OCI-LY1 (cell line): ENCODE results near the gene IFT57.

ENCODE experiments used
- CTCF ChIP-seq: fragments of 200-600 bp; sonication (generic), shearing (Covaris generic); IDR thresholded peaks from 2 replicates; pipeline ENCODE4 v1.5.1; 2017; ENCODE audit warnings: mild to moderate bottlenecking, antibody characterized with exemption, low read length, moderate library complexity, mixed read lengths
- EZH2 ChIP-seq: fragments of 200-600 bp; sonication (generic), shearing (Covaris generic); IDR thresholded peaks from 2 replicates; pipeline ENCODE4 v1.8.0; 2017; ENCODE audit warnings: borderline replicate concordance, mixed run types, mild to moderate bottlenecking, antibody characterized with exemption, low read length, moderate library complexity, mixed read lengths

GRCh38 chr3:108124337-108125152 is 97.7 kb downstream of the IFT57 start:
- TF ChIP-seq CTCF (no peak), EZH2 (no peak)
